Ishikawa (cell line): ENCODE results near the gene RAB12.

Experiments
- CEBPB ChIP-seq: IDR thresholded peaks from 2 replicates; pipeline ENCODE4 v1.6.1; 2012
- CREB1 ChIP-seq: IDR thresholded peaks from 2 replicates; pipeline ENCODE4 v1.6.1; 2012; ENCODE audit warnings: low read depth
- MAX ChIP-seq: IDR thresholded peaks from 2 replicates; pipeline ENCODE4 v1.6.1; 2012
- NFIC ChIP-seq: IDR thresholded peaks from 2 replicates; pipeline ENCODE4 v1.6.1; 2012
- RAD21 ChIP-seq: IDR thresholded peaks from 2 replicates; pipeline ENCODE4 v1.6.1; 2012; ENCODE audit warnings: low read depth
- REST ChIP-seq: IDR thresholded peaks from 2 replicates; pipeline ENCODE4 v1.6.1; 2012; ENCODE audit warnings: low read depth, mild to moderate bottlenecking
- TAF1 ChIP-seq: IDR thresholded peaks from 2 replicates; pipeline ENCODE4 v1.6.1; 2012; ENCODE audit warnings: low read depth, mild to moderate bottlenecking
- TCF12 ChIP-seq: IDR thresholded peaks from 2 replicates; pipeline ENCODE4 v1.6.1; 2012; ENCODE audit warnings: low read depth
- TEAD4 ChIP-seq: IDR thresholded peaks from 2 replicates; pipeline ENCODE4 v1.6.1; 2012
- USF1 ChIP-seq: IDR thresholded peaks from 2 replicates; pipeline ENCODE4 v1.6.1; 2012
- YY1 ChIP-seq: IDR thresholded peaks from 2 replicates; pipeline ENCODE4 v1.6.1; 2012; ENCODE audit warnings: low read depth
- ZBTB7A ChIP-seq: IDR thresholded peaks from 2 replicates; pipeline ENCODE4 v1.6.1; 2012; ENCODE audit warnings: low read depth

GRCh38 chr18:8595445-8595844 is 13.8 kb upstream of the RAB12 start:
- TF ChIP-seq CREB1 = no peak
- TF ChIP-seq TAF1 = no peak
- TF ChIP-seq MAX = no peak
- no peak for TF ChIP-seq TCF12
- no peak for TF ChIP-seq YY1
- no peak for TF ChIP-seq CEBPB
- no peak for TF ChIP-seq NFIC
- TF ChIP-seq REST = no peak
- TF ChIP-seq TEAD4 = no peak
- no peak for TF ChIP-seq USF1
- no peak for TF ChIP-seq RAD21
- TF ChIP-seq ZBTB7A = no peak
